ENCODE measurements around the gene RTP3. TPM values are rescaled to one million over a fixed set of nuclear protein-coding genes. Genes with fewer than 3 reads are reported as not detected.
"Not testable (repeated sequence)": the region's sequence is repeated elsewhere in the genome, so short reads cannot be mapped to it uniquely, and the experiment has no call there.

The RTP3 gene
- polyA plus RNA-seq, 1 experiment: not detected

DNA sequence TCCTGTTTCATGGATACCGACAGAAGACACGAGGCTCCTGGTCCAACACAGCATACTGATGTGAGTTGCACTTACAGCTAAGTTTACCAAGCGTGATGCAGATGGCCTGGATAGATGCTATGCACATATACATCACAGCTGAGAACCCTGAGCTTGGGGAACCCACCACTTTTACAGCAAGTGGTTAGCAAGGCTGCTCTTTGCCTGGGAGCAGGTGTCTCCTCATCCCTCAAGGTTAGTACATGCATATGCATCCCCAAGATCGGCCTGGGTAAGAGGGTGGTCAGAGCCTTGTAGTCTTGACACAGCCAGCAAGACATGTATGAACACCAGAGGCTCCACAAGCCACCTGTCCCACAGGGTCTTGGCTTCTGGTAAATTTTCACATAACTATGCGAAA, 40.0 kb downstream of the RTP3 start:
- TF ChIP-seq, protein P1, sequence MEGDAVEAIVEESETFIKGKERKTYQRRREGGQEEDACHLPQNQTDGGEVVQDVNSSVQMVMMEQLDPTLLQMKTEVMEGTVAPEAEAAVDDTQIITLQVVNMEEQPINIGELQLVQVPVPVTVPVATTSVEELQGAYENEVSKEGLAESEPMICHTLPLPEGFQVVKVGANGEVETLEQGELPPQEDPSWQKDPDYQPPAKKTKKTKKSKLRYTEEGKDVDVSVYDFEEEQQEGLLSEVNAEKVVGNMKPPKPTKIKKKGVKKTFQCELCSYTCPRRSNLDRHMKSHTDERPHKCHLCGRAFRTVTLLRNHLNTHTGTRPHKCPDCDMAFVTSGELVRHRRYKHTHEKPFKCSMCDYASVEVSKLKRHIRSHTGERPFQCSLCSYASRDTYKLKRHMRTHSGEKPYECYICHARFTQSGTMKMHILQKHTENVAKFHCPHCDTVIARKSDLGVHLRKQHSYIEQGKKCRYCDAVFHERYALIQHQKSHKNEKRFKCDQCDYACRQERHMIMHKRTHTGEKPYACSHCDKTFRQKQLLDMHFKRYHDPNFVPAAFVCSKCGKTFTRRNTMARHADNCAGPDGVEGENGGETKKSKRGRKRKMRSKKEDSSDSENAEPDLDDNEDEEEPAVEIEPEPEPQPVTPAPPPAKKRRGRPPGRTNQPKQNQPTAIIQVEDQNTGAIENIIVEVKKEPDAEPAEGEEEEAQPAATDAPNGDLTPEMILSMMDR (IDR thresholded peaks at IDR 0.05; ENCODE audit: insufficient read depth, low read depth, low read length): no peak
- Histone ChIP-seq H3K27me3 (ENCODE audit: control insufficient read depth, insufficient read depth, low read length) (no peaks in the 10 kb centered on the region), H3K36me3 (ENCODE audit: control insufficient read depth, insufficient read depth, low read length) (no peaks in the 10 kb centered on the region), H3K4me3 (ENCODE audit: low read depth, low read length) (no peak overlapping the region)
- no peak for DNase-seq (ENCODE audit: low read depth)
- CTCF ChIA-PET: interaction anchor here (1.0 to 4.0 kb wide), 5 partner anchors 11 to 49 kb away, joined by 3 to 25 read pairs (median 3); no protein-coding TSS in a partner anchor
- POLR2A ChIA-PET: no interaction called here

DNA sequence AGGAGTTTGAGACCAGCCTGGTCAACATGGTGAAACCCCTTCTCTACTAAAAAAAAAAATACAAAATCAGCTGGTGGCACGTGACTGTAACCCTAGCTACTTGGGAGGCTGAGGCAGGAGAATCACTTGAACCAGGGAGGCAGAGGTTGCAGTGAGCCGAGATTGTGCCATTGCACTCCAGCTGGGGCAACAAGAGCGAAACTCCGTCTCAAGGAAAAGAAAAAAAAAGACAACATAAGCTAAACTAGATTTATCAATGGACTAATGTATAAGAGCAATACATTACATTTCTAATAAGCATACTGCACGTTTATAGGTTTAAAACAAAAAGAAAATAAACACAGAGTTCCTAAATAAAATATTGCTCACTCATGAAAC, 40.6 kb downstream of the RTP3 start:
- not testable (repeated sequence) for H3K4me3 ChIP-seq (ENCODE audit: low read depth, low read length); H3K27me3 ChIP-seq (ENCODE audit: control insufficient read depth, insufficient read depth, low read length); DNase-seq (ENCODE audit: low read depth); H3K36me3 ChIP-seq (ENCODE audit: control insufficient read depth, insufficient read depth, low read length)
- ChIA-PET POLR2A (interaction anchor here (0.5 kb wide), 1 partner anchor 10 kb away, joined by 3 read pairs; no protein-coding TSS in a partner anchor), CTCF (interaction anchor here (1.1 to 4.0 kb wide), 4 partner anchors 10 to 49 kb away, joined by 3 to 25 read pairs (median 5); no protein-coding TSS in a partner anchor)

DNA sequence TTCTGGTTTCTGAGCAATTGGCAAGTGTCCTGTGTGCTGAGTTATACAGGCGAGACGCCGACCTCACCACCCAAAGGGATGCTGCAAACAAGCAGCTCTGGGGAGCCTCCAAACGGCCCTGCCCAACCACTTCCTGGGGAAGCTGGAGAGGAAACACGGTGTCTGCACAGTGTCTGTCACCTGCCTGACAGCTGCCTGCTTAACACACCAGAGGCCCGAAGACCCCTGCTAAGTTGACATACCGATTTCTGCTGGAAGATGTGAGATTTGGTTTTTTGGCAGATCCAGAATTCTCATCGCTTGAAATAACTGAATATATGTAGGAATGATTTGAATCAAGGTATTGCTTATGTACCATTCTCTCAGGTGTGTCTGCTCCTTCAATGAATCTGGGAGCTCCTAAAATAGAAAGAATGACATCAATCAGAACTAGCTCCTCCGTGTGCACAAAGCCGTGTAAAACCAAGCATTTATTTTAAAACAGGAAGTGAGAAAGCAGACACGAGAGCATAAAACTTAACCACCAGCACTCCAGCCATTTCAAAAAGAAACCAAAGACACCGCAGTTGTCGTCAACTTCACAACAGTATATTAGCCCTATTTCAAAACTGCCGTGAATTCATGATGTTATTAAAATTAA, 41.1 kb downstream of the RTP3 start:
- Histone ChIP-seq H3K36me3 (ENCODE audit: control insufficient read depth, insufficient read depth, low read length) (no peaks in the 10 kb centered on the region), H3K4me3 (ENCODE audit: low read depth, low read length) (no peak overlapping the region), H3K27me3 (ENCODE audit: control insufficient read depth, insufficient read depth, low read length) (no peaks in the 10 kb centered on the region)
- CTCF ChIA-PET: interaction anchor here (1.0 to 4.0 kb wide), 5 partner anchors 10 to 50 kb away, joined by 3 to 25 read pairs (median 3); no protein-coding TSS in a partner anchor
- TF ChIP-seq, protein P1 (IDR thresholded peaks at IDR 0.05; ENCODE audit: insufficient read depth, low read depth, low read length): no peak
- POLR2A ChIA-PET: interaction anchor here (0.5 kb wide), 1 partner anchor 9 kb away, joined by 3 read pairs; no protein-coding TSS in a partner anchor
- no peak for DNase-seq (ENCODE audit: low read depth)

DNA sequence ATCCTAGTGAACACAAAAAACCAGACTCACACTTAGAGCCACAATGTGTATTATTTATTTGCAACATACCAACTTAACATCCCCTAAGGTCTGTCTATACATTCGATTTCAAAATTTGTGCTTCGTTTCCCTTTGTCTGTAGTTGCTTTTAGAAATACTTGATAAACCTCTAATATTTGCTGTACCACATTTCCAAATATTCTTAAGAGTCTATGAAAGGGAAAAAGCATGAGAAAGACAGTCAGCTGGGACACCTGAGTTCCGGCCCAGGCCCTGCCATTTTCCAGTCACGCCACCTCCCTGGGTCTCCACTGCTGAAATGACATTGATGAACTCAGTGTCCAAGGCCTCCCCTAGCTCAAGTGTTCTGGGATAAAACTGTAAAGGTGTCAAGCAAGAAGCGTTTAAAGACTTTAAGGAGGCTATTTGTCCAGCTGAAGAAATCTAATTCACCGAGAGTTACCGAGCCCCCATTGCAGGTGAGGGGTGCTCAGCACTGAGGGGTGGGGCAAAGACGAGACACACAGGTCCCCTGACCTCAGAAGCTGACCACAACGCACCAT, 41.7 kb downstream of the RTP3 start:
- Histone ChIP-seq H3K36me3 (ENCODE audit: control insufficient read depth, insufficient read depth, low read length) (no peaks in the 10 kb centered on the region), H3K27me3 (ENCODE audit: control insufficient read depth, insufficient read depth, low read length) (no peaks in the 10 kb centered on the region), H3K4me3 (ENCODE audit: low read depth, low read length) (no peak overlapping the region)
- TF ChIP-seq, protein P1 (IDR thresholded peaks at IDR 0.05; ENCODE audit: insufficient read depth, low read depth, low read length): no peak
- DNase-seq (ENCODE audit: low read depth): no peak
- ChIA-PET POLR2A (no interaction called here), CTCF (interaction anchor here (1.0 to 4.0 kb wide), 4 partner anchors 11 to 51 kb away, joined by 3 to 25 read pairs (median 5); no protein-coding TSS in a partner anchor)

DNA sequence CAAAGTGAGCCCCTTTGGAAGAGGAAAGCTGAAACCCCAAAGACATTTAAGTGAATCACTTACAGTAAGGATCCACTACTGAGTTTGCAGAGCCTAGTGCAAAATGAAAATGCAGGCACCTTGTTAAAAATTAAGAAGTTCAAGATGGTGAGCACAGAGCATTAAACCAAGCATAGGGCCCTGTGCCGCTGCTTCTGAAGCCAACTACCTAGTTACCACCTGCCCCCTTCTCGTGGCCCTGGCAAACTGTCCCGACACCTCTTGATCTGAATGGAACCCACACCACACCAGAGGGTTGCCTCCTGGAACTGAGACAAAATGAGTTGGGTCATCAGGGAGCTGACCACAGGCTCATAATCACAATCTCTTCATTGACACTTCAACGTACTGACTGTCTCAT, 42.8 kb downstream of the RTP3 start:
- DNase-seq (ENCODE audit: low read depth): no peak
- TF ChIP-seq, protein P1 (IDR thresholded peaks at IDR 0.05; ENCODE audit: insufficient read depth, low read depth, low read length): no peak
- CTCF ChIA-PET: interaction anchor here (1.4 to 4.0 kb wide), 2 partner anchors 17 to 52 kb away, joined by 3 to 25 read pairs; no protein-coding TSS in a partner anchor
- POLR2A ChIA-PET: no interaction called here
- Histone ChIP-seq H3K27me3 (ENCODE audit: control insufficient read depth, insufficient read depth, low read length) (no peaks in the 10 kb centered on the region), H3K36me3 (ENCODE audit: control insufficient read depth, insufficient read depth, low read length) (no peaks in the 10 kb centered on the region), H3K4me3 (ENCODE audit: low read depth, low read length) (no peak overlapping the region)

All from BJ (cell line).